Astrocyte (in vitro differentiated cells and primary cell): Measurements from ENCODE around the gene SRBD1.

Experiments used
- CTCF ChIP-seq: IDR thresholded peaks from 2 replicates; pipeline ENCODE4 v1.5.1; 2011; ENCODE audit warnings: low read depth, mild to moderate bottlenecking, inconsistent platforms, low read length, moderate library complexity; ENCODE audit not compliant: insufficient read depth
- EZH2 ChIP-seq: IDR thresholded peaks from 2 replicates; pipeline ENCODE4 v1.6.1; 2012; ENCODE audit warnings: mild to moderate bottlenecking, low read length, inconsistent platforms; ENCODE audit not compliant: insufficient read depth

GRCh38 chr2:45397292-45397691 is 213.8 kb downstream of the SRBD1 start:
- TF ChIP-seq CTCF (no peak), EZH2 (no peak)
